Rectal smooth muscle tissue (tissue), 1 donor: ENCODE data around the gene CREB3L1.

Source experiments
- H3K27ac ChIP-seq: one replicate; pipeline ENCODE4 v1.7.0; 2013; ENCODE audit warnings: low read depth, low read length, inconsistent platforms
- H3K27me3 ChIP-seq: one replicate; pipeline ENCODE4 v1.7.0; 2013; ENCODE audit warnings: low read length; ENCODE audit not compliant: control insufficient read depth, insufficient read depth
- H3K36me3 ChIP-seq: one replicate; pipeline ENCODE4 v1.7.0; 2013; ENCODE audit warnings: low read length; ENCODE audit not compliant: control insufficient read depth, insufficient read depth
- H3K4me1 ChIP-seq: one replicate; pipeline ENCODE4 v1.7.0; 2013; ENCODE audit warnings: low read length; ENCODE audit not compliant: control insufficient read depth, insufficient read depth
- H3K4me3 ChIP-seq: one replicate; pipeline ENCODE4 v1.7.0; 2013; ENCODE audit warnings: low read length
- H3K9ac ChIP-seq: one replicate; pipeline ENCODE4 v1.7.0; 2013; ENCODE audit warnings: low read length

Gene CREB3L1

GRCh38 chr11:46240861-46241260, 36.6 kb upstream of the CREB3L1 start:
- Histone ChIP-seq H3K4me1 (peaks cover 17% of the 10 kb centered on the region), H3K27me3 (no peaks in the 10 kb centered on the region), H3K9ac (no peak overlapping the region), H3K27ac (no peak overlapping the region), H3K36me3 (no peaks in the 10 kb centered on the region), H3K4me3 (no peak overlapping the region)

- Histone ChIP-seq H3K36me3 (no peaks in the 10 kb centered on the region), H3K4me3 (peak overlapping the region; percentile 73), H3K4me1 (peaks cover 15% of the 10 kb centered on the region), H3K27ac (peak overlapping the region; percentile 89), H3K27me3 (no peaks in the 10 kb centered on the region), H3K9ac (peak overlapping the region; percentile 5)
These were observed 35.2 kb upstream of the CREB3L1 start for GRCh38 chr11:46242041-46242951.

GRCh38 chr11:46242952-46243795, 34.3 kb upstream of the CREB3L1 start:
- H3K4me1 ChIP-seq, result peaks cover 15% of the 10 kb centered on the region
- peak overlapping the region; percentile 45 for H3K9ac ChIP-seq
- peak overlapping the region; percentile 73 for H3K4me3 ChIP-seq
- peak overlapping the region; percentile 89 for H3K27ac ChIP-seq
- H3K27me3 ChIP-seq, result no peaks in the 10 kb centered on the region
- no peaks in the 10 kb centered on the region for H3K36me3 ChIP-seq

GRCh38 chr11:46243796-46244109, 33.7 kb upstream of the CREB3L1 start:
- Histone ChIP-seq H3K4me1 (peaks cover 11% of the 10 kb centered on the region), H3K27me3 (no peaks in the 10 kb centered on the region), H3K9ac (peak overlapping the region; percentile 45), H3K27ac (peak overlapping the region; percentile 89), H3K36me3 (no peaks in the 10 kb centered on the region), H3K4me3 (peak overlapping the region; percentile 73)

GRCh38 chr11:46246521-46246920, 30.9 kb upstream of the CREB3L1 start:
- no peaks in the 10 kb centered on the region for H3K27me3 ChIP-seq
- no peak overlapping the region for H3K4me3 ChIP-seq
- H3K4me1 ChIP-seq, result peaks cover 5% of the 10 kb centered on the region
- no peaks in the 10 kb centered on the region for H3K36me3 ChIP-seq
- H3K27ac ChIP-seq, result no peak overlapping the region
- H3K9ac ChIP-seq, result no peak overlapping the region

GRCh38 chr11:46247090-46247489, 30.4 kb upstream of the CREB3L1 start:
- H3K4me3 ChIP-seq, result no peak overlapping the region
- H3K9ac ChIP-seq, result no peak overlapping the region
- H3K27ac ChIP-seq, result no peak overlapping the region
- peaks cover 5% of the 10 kb centered on the region for H3K4me1 ChIP-seq
- H3K36me3 ChIP-seq, result no peaks in the 10 kb centered on the region
- no peaks in the 10 kb centered on the region for H3K27me3 ChIP-seq

GRCh38 chr11:46247659-46248058, 29.8 kb upstream of the CREB3L1 start:
- Histone ChIP-seq H3K27ac (no peak overlapping the region), H3K4me1 (peaks cover 4% of the 10 kb centered on the region), H3K4me3 (no peak overlapping the region), H3K36me3 (no peaks in the 10 kb centered on the region), H3K9ac (no peak overlapping the region), H3K27me3 (no peaks in the 10 kb centered on the region)

GRCh38 chr11:46248289-46249102, 29.0 kb upstream of the CREB3L1 start:
- Histone ChIP-seq H3K9ac (no peak overlapping the region), H3K4me3 (no peak overlapping the region), H3K36me3 (no peaks in the 10 kb centered on the region), H3K27me3 (no peaks in the 10 kb centered on the region), H3K4me1 (no peaks in the 10 kb centered on the region), H3K27ac (no peak overlapping the region)

GRCh38 chr11:46249103-46249937, 28.1 kb upstream of the CREB3L1 start:
- Histone ChIP-seq H3K36me3 (no peaks in the 10 kb centered on the region), H3K27me3 (no peaks in the 10 kb centered on the region), H3K27ac (no peak overlapping the region), H3K9ac (no peak overlapping the region), H3K4me1 (no peaks in the 10 kb centered on the region), H3K4me3 (no peak overlapping the region)

- Histone ChIP-seq H3K4me3 (no peak overlapping the region), H3K9ac (no peak overlapping the region), H3K27ac (no peak overlapping the region), H3K4me1 (no peaks in the 10 kb centered on the region), H3K27me3 (no peaks in the 10 kb centered on the region), H3K36me3 (no peaks in the 10 kb centered on the region)
These were observed 27.3 kb upstream of the CREB3L1 start for GRCh38 chr11:46249938-46250744.

- Histone ChIP-seq H3K9ac (no peak overlapping the region), H3K36me3 (no peaks in the 10 kb centered on the region), H3K27ac (no peak overlapping the region), H3K4me1 (no peaks in the 10 kb centered on the region), H3K27me3 (no peaks in the 10 kb centered on the region), H3K4me3 (no peak overlapping the region)
These were observed 26.8 kb upstream of the CREB3L1 start for GRCh38 chr11:46250745-46251052.
